Upper lobe of left lung (tissue), 6 donors: ENCODE results near the gene DFFB. TPM values are rescaled to one million over a fixed set of nuclear protein-coding genes. Genes with fewer than 3 reads are reported as not detected.

Experiments
- ATAC-seq, 2 donors: fragments of 200-7000 bp; cut with Tn5 transposase; one replicate each; pipeline ENCODE4 v1.9.1; 2022; ENCODE audit warnings: mild to moderate bottlenecking in 2 of 2, moderate library complexity in 2 of 2; ENCODE audit not compliant: low FRiP score in 2 of 2
- DNase-seq, 2 donors: peaks; one replicate each; pipeline ENCODE4 v3.0.0-alpha.2; 2019 to 2020
- H3K27ac ChIP-seq, 4 donors: fragments of 200-600 bp; sonication (generic); one replicate each; pipeline ENCODE4 v1.5.1; 2016 to 2019
- H3K27me3 ChIP-seq, 4 donors: fragments of 200-600 bp; sonication (generic); one replicate each; pipeline ENCODE4 v1.5.1; 2017 to 2019
- H3K36me3 ChIP-seq, 4 donors: fragments of 200-600 bp; sonication (generic); one replicate each; pipeline ENCODE4 v1.5.1; 2016 to 2019
- H3K4me1 ChIP-seq, 4 donors: fragments of 200-600 bp; sonication (generic); one replicate each; pipeline ENCODE4 v1.5.1; 2018 to 2019
- H3K4me3 ChIP-seq, 4 donors: fragments of 200-600 bp; sonication (generic); one replicate each; pipeline ENCODE4 v1.5.1; 2017 to 2019; ENCODE audit warnings: mild to moderate bottlenecking in 2 of 4, moderate library complexity in 1 of 4
- H3K9me3 ChIP-seq, 4 donors: fragments of 200-600 bp; sonication (generic); one replicate each; pipeline ENCODE4 v1.5.1; 2018 to 2019
- EP300 ChIP-seq, 4 donors: sonication (generic); formaldehyde crosslinking; IDR thresholded peaks; one replicate each; pipeline ENCODE4 v1.5.1; 2017; ENCODE audit warnings: antibody characterized with exemption in 4 of 4, control low read depth in 2 of 4
- POLR2A ChIP-seq, 4 donors: fragments of 450-650 bp; IDR thresholded peaks; one replicate each; pipeline ENCODE4 v1.5.1; 2016 to 2017; ENCODE audit warnings: antibody characterized with exemption in 4 of 4, mild to moderate bottlenecking in 2 of 4
- POLR2AphosphoS5 ChIP-seq, 2 donors: sonication (generic); formaldehyde crosslinking; IDR thresholded peaks; one replicate each; pipeline ENCODE4 v1.5.1; 2017; ENCODE audit warnings: antibody characterized with exemption in 2 of 2
- WGBS, 2 donors: methylation state at CpG; one replicate each; pipeline ENCODE4 v1.1.5; 2017 to 2018; 5-methylcytosine and 5-hydroxymethylcytosine counted together
- total RNA-seq, 6 donors: library from RNA; depleted of rRNA in 4 of 6; stranded (reverse); fragments of >200 nt in 4 of 6; gene quantifications; one replicate each; pipeline versions ENCODE4 v1.1.0 to v1.2.1, GENCODE V29; 2016 to 2021
- TF ChIP-seq, protein P1 (sequence below), 6 experiments: fragments of 450-650 bp in 4 of 6; fragments of 200-600 bp in 2 of 6; sonication (generic) in 2 of 6; IDR thresholded peaks; one replicate each; pipeline ENCODE4 v1.5.1; 2016 to 2019; ENCODE audit warnings: antibody characterized with exemption in 6 of 6
- donor health status: DM: no; HTN: no; CAD: no; lungs with moderate emphysema.
- donor health status: DM: no; HTN: yes; CAD: no; lungs with severe emphysema.

Gene DFFB
- total RNA-seq, 6 donors from 2014 or later = 7.1 to 16.8 (median 9.4) TPM

DNA sequence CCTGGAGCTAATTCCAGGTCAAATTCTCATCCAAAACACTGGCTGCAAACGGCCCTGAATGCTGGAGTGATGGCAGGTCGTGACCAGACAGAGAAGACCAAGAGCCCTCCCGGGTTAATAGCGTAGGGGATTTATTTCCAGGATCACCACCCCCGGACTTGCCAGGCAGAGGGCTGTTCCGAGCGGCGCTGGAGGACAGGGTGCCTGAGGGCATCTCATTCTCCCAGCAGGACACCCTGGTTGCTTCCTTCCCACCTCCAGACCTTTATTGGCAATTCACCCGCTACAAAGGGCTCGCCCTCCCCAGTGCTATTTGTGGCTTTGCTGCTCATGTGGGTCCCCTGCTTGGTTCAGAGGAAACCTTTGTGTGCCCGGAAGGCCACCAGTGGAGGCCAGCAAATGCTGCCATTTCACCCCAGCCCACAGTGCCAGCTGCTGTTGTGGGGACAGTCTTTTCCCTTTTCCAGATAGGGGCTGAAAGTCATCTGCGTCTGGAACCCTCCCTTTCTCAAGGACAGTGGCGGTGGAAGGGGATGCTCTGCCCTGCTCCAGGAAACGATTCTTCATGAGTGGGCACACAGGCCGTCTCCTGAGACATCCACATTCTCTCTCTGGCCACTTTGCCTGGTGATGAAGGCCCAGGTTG lies 61.8 kb downstream of the DFFB start:
- DNase-seq = no peak
- WGBS, 2 donors = 76 to 82% methylated on average over 13 to 15 of the region's 15 CpGs
- H3K36me3 ChIP-seq = no peaks in the 10 kb centered on the region

DNA sequence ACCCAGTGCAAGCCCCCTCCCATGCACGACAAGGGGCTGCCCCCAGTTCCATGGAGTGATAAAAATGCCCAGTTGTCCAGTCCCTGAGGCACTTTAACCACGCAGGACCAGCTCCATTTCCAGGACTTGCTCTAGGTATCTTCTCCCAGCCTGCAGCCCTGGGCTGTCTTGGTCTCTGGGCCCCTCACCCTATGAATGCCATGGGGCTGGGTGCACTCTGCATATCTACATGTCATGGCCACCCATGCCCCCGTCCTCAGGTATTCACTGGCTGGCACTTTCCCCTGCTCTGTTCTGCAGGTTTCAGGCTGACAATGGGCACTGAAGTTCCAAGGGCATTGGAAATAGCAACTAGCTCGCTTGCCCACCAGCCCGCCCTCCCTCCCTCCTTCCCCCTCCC lies 62.4 kb downstream of the DFFB start:
- Histone ChIP-seq H3K4me1 (no peaks in the 10 kb centered on the region), H3K27ac (no peak overlapping the region), H3K9me3 (no peaks in the 10 kb centered on the region), H3K36me3 (no peaks in the 10 kb centered on the region), H3K27me3 (no peaks in the 10 kb centered on the region), H3K4me3 (no peak overlapping the region)
- 68 to 78% methylated on average over 5 of the region's 5 CpGs for WGBS, 2 donors
- DNase-seq = no peak
- ATAC-seq = no peak
- TF ChIP-seq EP300 (IDR thresholded peaks at IDR 0.05) (no peak), POLR2A (IDR thresholded peaks at IDR 0.05) (no peak), POLR2AphosphoS5 (IDR thresholded peaks at IDR 0.05) (no peak)
- TF ChIP-seq, protein P1, sequence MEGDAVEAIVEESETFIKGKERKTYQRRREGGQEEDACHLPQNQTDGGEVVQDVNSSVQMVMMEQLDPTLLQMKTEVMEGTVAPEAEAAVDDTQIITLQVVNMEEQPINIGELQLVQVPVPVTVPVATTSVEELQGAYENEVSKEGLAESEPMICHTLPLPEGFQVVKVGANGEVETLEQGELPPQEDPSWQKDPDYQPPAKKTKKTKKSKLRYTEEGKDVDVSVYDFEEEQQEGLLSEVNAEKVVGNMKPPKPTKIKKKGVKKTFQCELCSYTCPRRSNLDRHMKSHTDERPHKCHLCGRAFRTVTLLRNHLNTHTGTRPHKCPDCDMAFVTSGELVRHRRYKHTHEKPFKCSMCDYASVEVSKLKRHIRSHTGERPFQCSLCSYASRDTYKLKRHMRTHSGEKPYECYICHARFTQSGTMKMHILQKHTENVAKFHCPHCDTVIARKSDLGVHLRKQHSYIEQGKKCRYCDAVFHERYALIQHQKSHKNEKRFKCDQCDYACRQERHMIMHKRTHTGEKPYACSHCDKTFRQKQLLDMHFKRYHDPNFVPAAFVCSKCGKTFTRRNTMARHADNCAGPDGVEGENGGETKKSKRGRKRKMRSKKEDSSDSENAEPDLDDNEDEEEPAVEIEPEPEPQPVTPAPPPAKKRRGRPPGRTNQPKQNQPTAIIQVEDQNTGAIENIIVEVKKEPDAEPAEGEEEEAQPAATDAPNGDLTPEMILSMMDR (IDR thresholded peaks at IDR 0.05) = no peak

More for the DNA sequence above, 61.8 kb downstream of the DFFB start:
- no peaks in the 10 kb centered on the region for H3K27me3 ChIP-seq
- no peak for TF ChIP-seq POLR2A (IDR thresholded peaks at IDR 0.05)
- no peak for TF ChIP-seq EP300 (IDR thresholded peaks at IDR 0.05)
- TF ChIP-seq POLR2AphosphoS5 (IDR thresholded peaks at IDR 0.05) = no peak
- TF ChIP-seq, protein P1 (IDR thresholded peaks at IDR 0.05) = no peak
- H3K27ac ChIP-seq = no peak overlapping the region
- H3K4me3 ChIP-seq = no peak overlapping the region
- no peak for ATAC-seq
- H3K9me3 ChIP-seq = no peaks in the 10 kb centered on the region
- no peaks in the 10 kb centered on the region for H3K4me1 ChIP-seq

DNA sequence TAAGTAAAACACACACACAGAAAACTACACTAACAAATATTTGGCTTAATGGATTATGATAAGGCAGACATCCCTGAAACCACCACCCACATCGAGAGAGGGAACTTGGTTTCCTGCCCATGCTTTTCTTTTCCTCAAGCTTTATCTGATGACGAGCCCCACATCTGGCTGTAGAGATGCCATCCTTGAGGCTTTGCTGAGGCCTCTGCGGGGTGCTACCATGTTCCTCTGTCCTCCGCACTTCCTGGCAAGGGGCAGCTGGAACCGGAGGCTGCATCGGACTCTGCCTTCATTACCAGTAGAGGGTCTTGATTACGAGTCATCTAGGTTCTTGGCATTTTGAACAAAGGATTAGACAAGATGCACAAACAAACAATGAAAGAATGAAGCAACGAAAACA lies 64.5 kb downstream of the DFFB start:
- Histone ChIP-seq H3K4me1 (no peaks in the 10 kb centered on the region), H3K27ac (no peak overlapping the region), H3K4me3 (peak overlapping the region in 3 of 4 donors; percentile 2 to 35 (median 30)), H3K36me3 (no peaks in the 10 kb centered on the region), H3K27me3 (no peaks in the 10 kb centered on the region), H3K9me3 (no peaks in the 10 kb centered on the region)
- no peak for DNase-seq
- no peak for ATAC-seq
- WGBS, 2 donors = 46 to 61% methylated on average over 8 of the region's 8 CpGs
- no peak for TF ChIP-seq POLR2AphosphoS5 (IDR thresholded peaks at IDR 0.05)

DNA sequence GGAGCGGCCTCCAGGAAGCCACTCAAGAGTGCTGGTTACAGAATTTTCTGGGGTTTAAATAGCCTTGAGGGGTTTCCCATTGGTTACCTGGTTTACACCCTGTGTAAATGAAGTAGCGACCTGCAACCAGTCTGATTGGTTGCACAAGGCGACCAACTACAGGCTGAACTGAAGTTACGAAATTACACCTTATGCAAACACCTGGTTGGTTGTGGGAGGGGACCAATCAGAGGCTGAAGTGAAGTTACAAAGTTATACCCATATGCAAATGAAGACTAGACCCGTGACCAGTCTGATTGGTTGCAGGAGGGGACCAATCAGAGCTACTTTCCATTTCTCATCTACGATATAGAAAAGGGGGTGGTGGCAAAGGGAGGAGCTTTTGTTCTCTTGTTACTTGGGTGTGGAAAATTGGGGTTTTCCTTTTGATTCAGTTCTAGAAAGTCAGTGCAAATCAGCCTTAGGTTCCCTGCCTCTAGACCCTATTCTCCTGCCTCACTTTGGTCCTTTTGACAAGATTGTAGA lies 65.0 kb downstream of the DFFB start:
- TF ChIP-seq EP300 (IDR thresholded peaks at IDR 0.05) = no peak
- peak in 1 of 4 donors; percentile 41 for TF ChIP-seq POLR2A (IDR thresholded peaks at IDR 0.05)
- ATAC-seq = peak in 1 of 2 donors; percentile 70
- no peaks in the 10 kb centered on the region for H3K4me1 ChIP-seq

GRCh38 chr1:3922851-3923250 lies 65.6 kb downstream of the DFFB start:
- ATAC-seq (no peak), DNase-seq (no peak)
- TF ChIP-seq, protein P1 (IDR thresholded peaks at IDR 0.05) = no peak
- no peak for TF ChIP-seq POLR2AphosphoS5 (IDR thresholded peaks at IDR 0.05)
- TF ChIP-seq EP300 (IDR thresholded peaks at IDR 0.05) = no peak
- TF ChIP-seq POLR2A (IDR thresholded peaks at IDR 0.05) = no peak
- Histone ChIP-seq H3K27ac (no peak overlapping the region), H3K9me3 (no peaks in the 10 kb centered on the region), H3K36me3 (no peaks in the 10 kb centered on the region), H3K4me3 (no peak overlapping the region), H3K4me1 (no peaks in the 10 kb centered on the region), H3K27me3 (no peaks in the 10 kb centered on the region)
- 52 to 74% methylated on average over 6 of the region's 6 CpGs for WGBS, 2 donors

More for the DNA sequence above, 65.0 kb downstream of the DFFB start:
- no peaks in the 10 kb centered on the region for H3K36me3 ChIP-seq
- 55 to 65% methylated on average over 6 of the region's 6 CpGs for WGBS, 2 donors
- H3K27ac ChIP-seq = no peak overlapping the region
- H3K9me3 ChIP-seq = no peaks in the 10 kb centered on the region
- peak in 1 of 2 donors; percentile 76 for DNase-seq
- no peaks in the 10 kb centered on the region for H3K27me3 ChIP-seq
- H3K4me3 ChIP-seq = peak overlapping the region in 3 of 4 donors; percentile 2 to 35 (median 30)
